HG03558 (cell line): Measurements from ENCODE around the gene GSTO1.

Experiments used
- ATAC-seq: cut with Tn5 transposase; IDR thresholded peaks from one replicate; pipeline ENCODE4 v1.9.1; 2021; ENCODE audit warnings: moderate number of reproducible peaks; ENCODE audit not compliant: unreplicated experiment; ENCODE audit errors: extremely low read depth

Gene GSTO1

GRCh38 chr10:104273899-104274575, 19.3 kb downstream of the GSTO1 start:
- ATAC-seq = no peak

GRCh38 chr10:104274762-104275721, 20.4 kb downstream of the GSTO1 start:
- ATAC-seq = no peak

GRCh38 chr10:104276192-104276591, 21.5 kb downstream of the GSTO1 start:
- ATAC-seq = no peak

GRCh38 chr10:104277785-104278184, 23.1 kb downstream of the GSTO1 start:
- no peak for ATAC-seq

DNA sequence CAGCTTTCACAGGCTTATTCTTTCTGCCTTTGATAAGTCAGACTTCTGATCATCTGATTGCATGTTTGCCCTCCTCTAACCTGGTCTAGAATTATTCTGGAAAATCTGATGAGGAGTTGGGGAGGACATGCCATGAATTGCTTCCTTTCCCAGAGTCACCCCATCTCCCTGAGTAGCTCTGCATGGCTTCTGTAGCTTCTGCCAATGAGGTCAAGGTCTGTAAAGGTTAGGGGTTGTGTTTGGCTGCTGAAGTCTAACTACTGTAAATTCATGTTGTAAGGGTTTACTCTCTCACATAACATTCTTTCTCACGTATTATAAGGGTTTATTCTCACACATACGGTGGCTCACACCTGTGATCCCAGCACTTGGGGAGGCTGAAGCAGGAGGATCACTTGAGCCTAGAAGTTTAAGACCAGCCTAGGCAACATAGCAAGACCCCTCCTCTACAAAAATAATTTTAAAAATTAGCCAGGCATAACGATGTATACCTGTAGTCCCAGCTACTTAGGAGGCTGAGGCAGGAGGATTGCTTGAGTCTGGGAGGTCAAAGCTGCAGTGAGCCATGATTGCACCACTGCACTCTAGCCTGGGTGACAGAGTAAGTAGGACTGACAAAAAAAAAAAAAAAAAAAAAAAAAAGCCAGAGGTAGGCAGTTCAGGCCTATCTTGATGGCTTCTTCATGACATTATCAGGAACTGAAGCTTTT, 25.0 kb downstream of the GSTO1 start:
- no peak for ATAC-seq

DNA sequence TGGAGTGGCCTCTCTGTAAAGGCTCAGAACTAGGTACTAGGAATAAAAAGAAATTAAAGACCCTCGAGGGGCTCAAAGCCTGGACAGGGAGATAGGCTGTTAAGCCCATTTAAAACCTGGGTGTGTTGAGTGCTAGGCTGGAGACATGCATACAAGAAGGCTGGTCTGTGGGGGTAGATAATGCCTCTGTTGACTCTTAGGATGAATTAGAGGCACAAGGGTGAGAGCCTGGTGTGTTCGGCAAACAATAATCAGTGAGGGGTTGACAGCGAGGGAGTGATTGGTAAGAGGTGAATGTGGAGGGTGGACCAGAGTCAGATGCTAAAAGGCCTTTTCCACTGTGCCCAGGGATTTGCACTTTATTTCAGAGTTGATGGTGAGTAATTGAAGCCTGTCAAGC, 27.0 kb downstream of the GSTO1 start:
- no peak for ATAC-seq

DNA sequence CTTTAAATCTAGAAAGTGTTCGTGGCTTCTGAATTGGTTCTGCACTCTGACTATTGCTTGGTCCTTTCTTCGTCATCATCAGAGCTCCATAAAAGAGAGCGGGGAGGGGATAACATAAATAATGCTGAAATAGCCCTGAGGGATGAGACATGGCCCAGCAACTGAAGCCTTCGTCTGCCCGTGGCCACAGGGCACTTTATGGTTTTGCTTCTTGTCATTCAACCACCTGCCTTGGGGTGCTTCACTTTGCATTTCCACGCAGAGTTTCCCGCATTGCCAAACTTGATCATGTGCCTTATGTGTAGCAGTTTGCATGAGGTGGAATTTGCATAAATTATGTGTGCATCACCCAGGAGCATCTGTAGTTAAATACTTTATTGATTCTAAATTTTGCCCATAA, 30.2 kb downstream of the GSTO1 start:
- ATAC-seq = no peak

DNA sequence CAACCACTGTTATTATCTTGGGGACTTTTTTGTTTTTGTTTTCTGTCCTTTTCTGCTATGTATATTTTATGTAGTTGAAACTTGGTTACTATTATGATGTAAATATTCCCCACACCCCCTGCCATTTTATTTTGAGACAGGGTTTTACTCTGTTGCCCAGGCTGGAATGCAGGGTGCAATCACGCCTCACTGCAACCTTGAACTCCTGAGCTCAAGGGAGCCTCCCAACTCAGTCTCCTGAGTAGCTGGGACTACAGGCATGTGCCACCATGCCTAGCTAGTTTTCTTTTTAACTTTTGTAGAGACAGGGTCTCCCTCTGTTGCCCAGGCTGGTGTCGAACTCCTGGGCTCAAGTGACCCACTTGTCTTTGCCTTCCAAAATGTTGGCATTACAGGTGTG, 32.2 kb downstream of the GSTO1 start:
- no peak for ATAC-seq

GRCh38 chr10:104288355-104288754, 33.7 kb downstream of the GSTO1 start:
- ATAC-seq = no peak

DNA sequence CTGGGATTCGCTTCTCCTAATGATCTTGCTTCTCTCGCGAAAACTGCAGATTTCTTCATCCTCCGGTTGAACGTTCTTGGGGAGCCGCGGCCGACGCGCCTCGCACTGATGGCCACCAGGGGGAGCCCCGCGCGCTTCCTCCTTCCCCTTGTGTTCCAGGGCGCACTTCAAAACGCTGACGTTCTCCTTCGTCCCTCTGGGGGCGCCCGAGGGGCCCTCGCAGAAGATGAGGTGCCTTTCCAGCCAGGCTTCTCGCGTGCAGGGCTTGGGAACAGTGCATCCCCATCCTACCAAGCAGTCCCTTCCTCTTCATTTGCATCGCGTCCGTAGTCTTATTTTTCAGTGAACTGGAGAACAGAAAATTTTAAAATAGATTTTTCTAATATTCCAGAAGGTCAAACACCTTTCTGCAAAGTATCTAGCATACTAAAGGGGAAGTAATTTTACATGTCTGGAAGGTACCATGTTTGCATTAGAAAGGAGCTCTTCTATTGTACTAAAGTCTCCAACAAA, 36.8 kb downstream of the GSTO1 start:
- peak; percentile 94 for ATAC-seq

- ATAC-seq = no peak
Measured at GRCh38 chr10:104293011-104293410, 38.3 kb downstream of the GSTO1 start.

DNA sequence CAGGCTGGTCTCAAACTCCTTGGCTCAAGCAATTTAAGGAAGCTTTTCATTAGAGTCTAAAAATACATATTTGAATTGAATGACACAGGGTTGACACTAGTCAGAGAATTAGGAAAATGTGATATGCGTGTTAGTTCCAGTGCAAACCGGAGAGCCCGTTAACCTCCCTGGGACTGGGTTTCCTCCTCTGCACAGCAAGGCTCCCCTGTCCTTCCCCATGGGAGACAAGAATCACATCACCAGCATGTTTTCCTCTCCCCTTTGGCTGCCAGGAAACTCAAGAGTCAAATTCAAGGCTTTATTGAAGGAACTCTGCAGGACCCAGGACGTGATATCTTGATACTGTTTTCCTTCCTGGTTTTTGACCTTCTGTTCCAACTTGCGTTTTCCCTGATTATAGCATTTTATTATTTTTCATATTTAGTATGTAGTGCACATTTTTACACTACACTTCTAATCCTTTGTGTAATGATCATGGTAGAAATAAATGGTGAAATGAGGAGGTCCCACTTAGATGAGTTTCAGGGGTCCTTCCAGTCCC, 39.2 kb downstream of the GSTO1 start:
- ATAC-seq = no peak

DNA sequence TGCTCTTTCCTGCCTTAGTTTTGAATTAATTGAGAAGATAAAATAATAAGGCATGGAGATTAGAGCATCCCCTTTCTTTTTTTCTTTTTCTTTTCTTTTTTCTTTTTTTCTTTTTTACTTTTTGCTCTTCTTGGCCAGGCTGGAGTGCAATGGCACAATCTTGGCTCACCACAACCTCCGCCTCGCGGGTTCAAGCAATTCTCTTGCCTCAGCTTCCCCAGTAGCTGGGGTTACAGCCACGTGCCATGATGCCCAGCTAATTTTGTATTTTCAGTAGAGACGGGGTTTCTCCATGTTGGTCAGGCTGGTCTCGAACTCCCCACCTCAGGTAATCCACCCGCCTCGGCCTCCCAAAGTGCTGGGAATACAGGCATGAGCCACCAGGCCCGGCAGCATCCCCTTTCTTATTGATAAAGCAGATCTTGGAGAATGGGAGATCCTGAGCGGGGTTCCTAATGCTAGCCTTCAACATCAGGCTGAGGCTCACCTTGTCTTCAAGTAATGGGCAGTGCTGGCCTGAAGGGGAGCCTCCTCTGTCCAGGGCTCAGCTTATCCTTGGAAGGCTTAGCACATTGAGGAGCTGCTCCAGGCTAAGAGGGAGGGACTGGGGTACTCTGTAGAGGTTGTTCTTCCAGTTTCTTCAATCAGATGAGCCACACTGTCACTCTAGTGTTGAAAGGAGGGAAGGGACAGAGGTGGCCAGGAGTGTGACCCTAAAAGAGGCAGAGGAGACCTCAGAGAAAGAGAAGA, 42.2 kb downstream of the GSTO1 start:
- ATAC-seq = no peak

- no peak for ATAC-seq
Measured at GRCh38 chr10:104297697-104298660, 43.3 kb downstream of the GSTO1 start.

- ATAC-seq = no peak
Measured at GRCh38 chr10:104299031-104299904, 44.6 kb downstream of the GSTO1 start.

GRCh38 chr10:104300002-104300735, 45.5 kb downstream of the GSTO1 start:
- ATAC-seq = no peak

GRCh38 chr10:104300736-104301292, 46.1 kb downstream of the GSTO1 start:
- ATAC-seq = no peak
